ENCODE results near the gene P4HB.

Gene P4HB

GRCh38 chr17:81832608-81833159 is 27.7 kb downstream of the P4HB start:
- peak in 1 of 2 donors; percentile 42 for DNase-seq (ENCODE audit: low read depth in 2 of 2)

GRCh38 chr17:81831957-81832607 is 28.3 kb downstream of the P4HB start:
- peak in 1 of 2 donors; percentile 49 for DNase-seq (ENCODE audit: low read depth in 2 of 2)

GRCh38 chr17:81831563-81831956 is 28.8 kb downstream of the P4HB start:
- no peak for DNase-seq (ENCODE audit: low read depth in 2 of 2)

- DNase-seq (ENCODE audit: low read depth in 2 of 2) = no peak
Measured at GRCh38 chr17:81829858-81830257, 30.5 kb downstream of the P4HB start.

- no peak for DNase-seq (ENCODE audit: low read depth in 2 of 2)
Measured at GRCh38 chr17:81828656-81829055, 31.7 kb downstream of the P4HB start.

GRCh38 chr17:81825841-81826466 is 34.4 kb downstream of the P4HB start:
- no peak for DNase-seq (ENCODE audit: low read depth in 2 of 2)

- no peak for DNase-seq (ENCODE audit: low read depth in 2 of 2)
Measured at GRCh38 chr17:81824595-81824994, 35.7 kb downstream of the P4HB start.

- no peak for DNase-seq (ENCODE audit: low read depth in 2 of 2)
Measured at GRCh38 chr17:81823820-81824550, 36.4 kb downstream of the P4HB start.

GRCh38 chr17:81822996-81823819 is 37.1 kb downstream of the P4HB start:
- no peak for DNase-seq (ENCODE audit: low read depth in 2 of 2)

GRCh38 chr17:81822312-81822637 is 38.1 kb downstream of the P4HB start:
- DNase-seq (ENCODE audit: low read depth in 2 of 2) = no peak

- DNase-seq (ENCODE audit: low read depth in 2 of 2) = no peak
Measured at GRCh38 chr17:81821603-81822311, 38.6 kb downstream of the P4HB start.

- DNase-seq (ENCODE audit: low read depth in 2 of 2) = no peak
Measured at GRCh38 chr17:81821147-81821546, 39.2 kb downstream of the P4HB start.

GRCh38 chr17:81819708-81820107 is 40.6 kb downstream of the P4HB start:
- no peak for DNase-seq (ENCODE audit: low read depth in 2 of 2)

GRCh38 chr17:81817758-81818147 is 42.6 kb downstream of the P4HB start:
- DNase-seq (ENCODE audit: low read depth in 2 of 2) = no peak

- no peak for DNase-seq (ENCODE audit: low read depth in 2 of 2)
Measured at GRCh38 chr17:81815646-81815986, 44.7 kb downstream of the P4HB start.

GRCh38 chr17:81814748-81815645 is 45.3 kb downstream of the P4HB start:
- DNase-seq (ENCODE audit: low read depth in 2 of 2) = no peak

- no peak for DNase-seq (ENCODE audit: low read depth in 2 of 2)
Measured at GRCh38 chr17:81813861-81814683, 46.3 kb downstream of the P4HB start.

GRCh38 chr17:81813371-81813684 is 47.0 kb downstream of the P4HB start:
- DNase-seq (ENCODE audit: low read depth in 2 of 2) = no peak

- no peak for DNase-seq (ENCODE audit: low read depth in 2 of 2)
Measured at GRCh38 chr17:81812571-81813370, 47.6 kb downstream of the P4HB start.

Data from stimulated activated CD8-positive, alpha-beta memory T cell treated with anti-CD3 and anti-CD28 coated beads, Interleukin-7, amount 100 ng/mL, for 4 hours (primary cell).